Measurements from ENCODE around the gene EPN2.

- TF ChIP-seq CTCF (IDR thresholded peaks at IDR 0.05) (no peak), POLR2A (IDR thresholded peaks at IDR 0.05) (no peak)
Measured at GRCh38 chr17:19299214-19299747, 62.1 kb downstream of the EPN2 start.
